Esophagus muscularis mucosa (tissue), 3 donors: ENCODE data around the gene DECR2.

Experiments
- CTCF ChIP-seq, 3 experiments: fragments of 200-600 bp in 2 of 3; fragments of 450-650 bp in 1 of 3; sonication (generic) in 2 of 3; IDR thresholded peaks; one replicate each; pipeline ENCODE4 v1.5.1; 2017 to 2019; ENCODE audit warnings: antibody characterized with exemption in 3 of 3, mild to moderate bottlenecking in 2 of 3, moderate library complexity in 1 of 3
- POLR2A ChIP-seq: fragments of 450-650 bp; IDR thresholded peaks from one replicate; pipeline ENCODE4 v1.6.1; 2017; ENCODE audit warnings: antibody characterized with exemption, moderate library complexity, mild to moderate bottlenecking, low read depth
- POLR2AphosphoS5 ChIP-seq, 2 donors: sonication (generic); formaldehyde crosslinking; IDR thresholded peaks; one replicate each; pipeline ENCODE4 v1.6.1; 2017; ENCODE audit warnings: antibody characterized with exemption in 2 of 2

- TF ChIP-seq CTCF (IDR thresholded peaks at IDR 0.05) (no peak), POLR2A (no peak), POLR2AphosphoS5 (IDR thresholded peaks at IDR 0.05) (no peak)
Observed at GRCh38 chr16:369866-370436, 31.7 kb upstream of the DECR2 start.
